Astrocyte of the cerebellum (primary cell): ENCODE results near the gene PPM1H.
A peak's percentile ranks its signal among the peaks of the same experiment; 100 is the strongest.
"Not testable (repeated sequence)": the region's sequence is repeated elsewhere in the genome, so short reads cannot be mapped to it uniquely, and the experiment has no call there.

Experiments
- DNase-seq: peaks from one replicate; pipeline ENCODE4 v3.0.0-alpha.2; 2011; ENCODE audit warnings: low read depth
- H3K4me3 ChIP-seq: 2 replicates; pipeline ENCODE4 v1.5.1; 2011; ENCODE audit warnings: mild to moderate bottlenecking, low read depth, low read length, moderate library complexity
- CTCF ChIP-seq: IDR thresholded peaks from 2 replicates; pipeline ENCODE4 v1.5.1; 2012; ENCODE audit warnings: low read length, low read depth, moderate library complexity, mild to moderate bottlenecking; ENCODE audit errors: missing control alignments
- in situ Hi-C: cut with HindIII; loops from 2 replicates; pipeline ENCODE4 v1.10.0; 2017; ENCODE audit warnings: low sequenced_read_pairs

PPM1H gene

GRCh38 chr12:62737615-62738014 is 197.3 kb downstream of the PPM1H start:
- H3K4me3 ChIP-seq: no peak overlapping the region
- no peak for DNase-seq
- no peak for TF ChIP-seq CTCF
- in situ Hi-C loops: no loop called here

GRCh38 chr12:62737188-62737587 is 197.8 kb downstream of the PPM1H start:
- TF ChIP-seq CTCF: no peak
- H3K4me3 ChIP-seq: no peak overlapping the region
- no peak for DNase-seq
- in situ Hi-C loops: no loop called here

- H3K4me3 ChIP-seq: no peak overlapping the region
- TF ChIP-seq CTCF: no peak
- DNase-seq: no peak
- in situ Hi-C loops: no loop called here
Observed at GRCh38 chr12:62736596-62736995, 198.4 kb downstream of the PPM1H start.

- in situ Hi-C loops: no loop called here
- TF ChIP-seq CTCF: no peak
- H3K4me3 ChIP-seq: no peak overlapping the region
- no peak for DNase-seq
Observed at GRCh38 chr12:62732861-62733427, 202.0 kb downstream of the PPM1H start.

- DNase-seq: no peak
- TF ChIP-seq CTCF: no peak
- no peak overlapping the region for H3K4me3 ChIP-seq
- in situ Hi-C loops: no loop called here
Observed at GRCh38 chr12:62731055-62731820, 203.7 kb downstream of the PPM1H start.

- no peak overlapping the region for H3K4me3 ChIP-seq
- DNase-seq: peak; percentile 73
- no peak for TF ChIP-seq CTCF
- in situ Hi-C loops: no loop called here
Observed at GRCh38 chr12:62730649-62731048, 204.3 kb downstream of the PPM1H start.

- in situ Hi-C loops, H3K4me3 ChIP-seq: not testable (repeated sequence)
- peak; percentile 81 for DNase-seq
Observed at GRCh38 chr12:62729579-62730544, 205.1 kb downstream of the PPM1H start.
